Upper lobe of left lung (tissue), 6 donors: ENCODE results near the gene EPB41L3. TPM values are rescaled to one million over a fixed set of nuclear protein-coding genes. Genes with fewer than 3 reads are reported as not detected.

ENCODE experiments used
- ATAC-seq, 2 donors: fragments of 200-7000 bp; cut with Tn5 transposase; one replicate each; pipeline ENCODE4 v1.9.1; 2022; ENCODE audit warnings: mild to moderate bottlenecking in 2 of 2, moderate library complexity in 2 of 2; ENCODE audit not compliant: low FRiP score in 2 of 2
- DNase-seq, 2 donors: peaks; one replicate each; pipeline ENCODE4 v3.0.0-alpha.2; 2019 to 2020
- H3K27ac ChIP-seq, 4 donors: fragments of 200-600 bp; sonication (generic); one replicate each; pipeline ENCODE4 v1.5.1; 2016 to 2019
- H3K27me3 ChIP-seq, 4 donors: fragments of 200-600 bp; sonication (generic); one replicate each; pipeline ENCODE4 v1.5.1; 2017 to 2019
- H3K36me3 ChIP-seq, 4 donors: fragments of 200-600 bp; sonication (generic); one replicate each; pipeline ENCODE4 v1.5.1; 2016 to 2019
- H3K4me1 ChIP-seq, 4 donors: fragments of 200-600 bp; sonication (generic); one replicate each; pipeline ENCODE4 v1.5.1; 2018 to 2019
- H3K4me3 ChIP-seq, 4 donors: fragments of 200-600 bp; sonication (generic); one replicate each; pipeline ENCODE4 v1.5.1; 2017 to 2019; ENCODE audit warnings: mild to moderate bottlenecking in 2 of 4, moderate library complexity in 1 of 4
- H3K9me3 ChIP-seq, 4 donors: fragments of 200-600 bp; sonication (generic); one replicate each; pipeline ENCODE4 v1.5.1; 2018 to 2019
- EP300 ChIP-seq, 4 donors: sonication (generic); formaldehyde crosslinking; IDR thresholded peaks; one replicate each; pipeline ENCODE4 v1.5.1; 2017; ENCODE audit warnings: antibody characterized with exemption in 4 of 4, control low read depth in 2 of 4
- POLR2A ChIP-seq, 4 donors: fragments of 450-650 bp; IDR thresholded peaks; one replicate each; pipeline ENCODE4 v1.5.1; 2016 to 2017; ENCODE audit warnings: antibody characterized with exemption in 4 of 4, mild to moderate bottlenecking in 2 of 4
- POLR2AphosphoS5 ChIP-seq, 2 donors: sonication (generic); formaldehyde crosslinking; IDR thresholded peaks; one replicate each; pipeline ENCODE4 v1.5.1; 2017; ENCODE audit warnings: antibody characterized with exemption in 2 of 2
- WGBS, 2 donors: methylation state at CpG; one replicate each; pipeline ENCODE4 v1.1.5; 2017 to 2018; 5-methylcytosine and 5-hydroxymethylcytosine counted together
- total RNA-seq, 6 donors: library from RNA; depleted of rRNA in 4 of 6; stranded (reverse); fragments of >200 nt in 4 of 6; gene quantifications; one replicate each; pipeline versions ENCODE4 v1.1.0 to v1.2.1, GENCODE V29; 2016 to 2021
- TF ChIP-seq, protein P1 (sequence below), 6 experiments: fragments of 450-650 bp in 4 of 6; fragments of 200-600 bp in 2 of 6; sonication (generic) in 2 of 6; IDR thresholded peaks; one replicate each; pipeline ENCODE4 v1.5.1; 2016 to 2019; ENCODE audit warnings: antibody characterized with exemption in 6 of 6
- donor health status: DM: no; HTN: no; CAD: no; lungs with moderate emphysema.
- donor health status: DM: no; HTN: yes; CAD: no; lungs with severe emphysema.

Gene EPB41L3
- total RNA-seq, 6 donors from 2014 or later = 56.4 to 268 (median 85.7) TPM

DNA sequence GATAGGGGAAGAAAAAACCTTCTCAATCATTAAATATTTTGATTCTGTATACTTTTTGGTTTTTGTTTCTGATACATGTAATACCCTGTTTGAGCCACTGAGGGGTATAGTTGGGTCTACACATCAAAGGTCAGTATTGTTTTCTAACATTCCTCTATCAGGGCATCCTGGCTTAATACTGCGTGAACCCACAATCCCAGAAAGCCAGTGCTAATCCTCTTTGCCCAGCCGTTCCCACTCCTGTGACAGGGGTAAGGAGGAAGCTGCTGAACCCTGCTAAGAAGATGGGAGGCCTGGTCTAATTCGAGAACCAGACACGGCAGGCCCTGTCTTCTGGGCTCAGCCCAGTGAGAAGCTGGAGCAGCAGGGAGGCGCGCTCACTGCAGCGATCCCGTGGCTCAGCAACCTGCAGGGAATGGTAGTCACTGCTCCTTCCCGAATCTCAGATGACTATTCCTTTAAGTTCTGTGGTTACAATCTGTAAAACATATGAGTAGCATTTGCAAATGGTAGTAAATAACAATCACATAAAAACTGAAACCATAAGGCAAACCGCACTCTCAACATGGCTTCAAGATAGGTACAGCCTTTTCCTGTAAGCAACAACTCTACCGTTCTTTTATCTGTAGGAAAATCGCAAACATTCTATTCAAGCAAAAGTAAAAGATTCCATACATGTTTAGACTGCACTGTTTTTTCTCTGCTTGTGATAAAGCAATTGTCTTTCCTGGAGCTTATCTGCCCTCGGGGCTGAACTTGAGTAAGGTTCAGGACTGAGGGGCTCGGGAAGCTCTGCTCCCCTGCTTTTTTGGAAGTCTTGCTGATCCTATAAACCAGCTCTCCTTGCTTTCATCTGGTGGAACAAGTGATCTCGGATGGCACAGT is 87.0 kb downstream of the EPB41L3 start:
- 52 to 64% methylated on average over 15 of the region's 15 CpGs for WGBS, 2 donors
- ATAC-seq (peak; percentile 76 to 92), DNase-seq (peak in 1 of 2 donors; percentile 34)
- H3K27ac ChIP-seq = peak overlapping the region in 2 of 4 donors; percentile 15 to 24
- H3K36me3 ChIP-seq = no peaks in the 10 kb centered on the region
- H3K9me3 ChIP-seq = no peaks in the 10 kb centered on the region
- H3K4me1 ChIP-seq = peaks cover 0 to 3% (median 2%) of the 10 kb centered on the region in 4 donors
- H3K27me3 ChIP-seq = no peaks in the 10 kb centered on the region
- TF ChIP-seq POLR2A (IDR thresholded peaks at IDR 0.05) = no peak
- TF ChIP-seq POLR2AphosphoS5 (IDR thresholded peaks at IDR 0.05) = no peak
- TF ChIP-seq, protein P1, sequence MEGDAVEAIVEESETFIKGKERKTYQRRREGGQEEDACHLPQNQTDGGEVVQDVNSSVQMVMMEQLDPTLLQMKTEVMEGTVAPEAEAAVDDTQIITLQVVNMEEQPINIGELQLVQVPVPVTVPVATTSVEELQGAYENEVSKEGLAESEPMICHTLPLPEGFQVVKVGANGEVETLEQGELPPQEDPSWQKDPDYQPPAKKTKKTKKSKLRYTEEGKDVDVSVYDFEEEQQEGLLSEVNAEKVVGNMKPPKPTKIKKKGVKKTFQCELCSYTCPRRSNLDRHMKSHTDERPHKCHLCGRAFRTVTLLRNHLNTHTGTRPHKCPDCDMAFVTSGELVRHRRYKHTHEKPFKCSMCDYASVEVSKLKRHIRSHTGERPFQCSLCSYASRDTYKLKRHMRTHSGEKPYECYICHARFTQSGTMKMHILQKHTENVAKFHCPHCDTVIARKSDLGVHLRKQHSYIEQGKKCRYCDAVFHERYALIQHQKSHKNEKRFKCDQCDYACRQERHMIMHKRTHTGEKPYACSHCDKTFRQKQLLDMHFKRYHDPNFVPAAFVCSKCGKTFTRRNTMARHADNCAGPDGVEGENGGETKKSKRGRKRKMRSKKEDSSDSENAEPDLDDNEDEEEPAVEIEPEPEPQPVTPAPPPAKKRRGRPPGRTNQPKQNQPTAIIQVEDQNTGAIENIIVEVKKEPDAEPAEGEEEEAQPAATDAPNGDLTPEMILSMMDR (IDR thresholded peaks at IDR 0.05) = peak in 3 of 6 experiments; percentile 23 to 39 (median 31)
- H3K4me3 ChIP-seq = no peak overlapping the region

DNA sequence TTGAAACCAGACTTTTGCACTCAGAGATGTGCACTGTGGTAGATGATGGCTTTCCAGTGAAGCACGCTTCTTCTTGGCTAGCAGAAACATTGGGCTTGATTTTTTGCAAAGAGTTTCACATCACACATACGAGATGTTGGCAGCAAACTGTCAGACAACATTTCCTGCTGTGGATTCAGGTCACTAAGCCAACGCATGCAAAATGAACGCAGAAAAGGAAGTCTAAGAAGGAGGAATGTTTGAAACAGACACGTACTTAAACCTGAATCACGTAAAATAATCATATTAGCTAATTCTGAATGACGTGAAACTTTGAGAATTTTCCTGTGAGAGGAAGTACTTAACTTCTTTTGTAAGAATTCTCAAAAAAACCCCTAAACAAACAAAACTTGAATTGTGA is 88.1 kb downstream of the EPB41L3 start:
- Histone ChIP-seq H3K27me3 (no peaks in the 10 kb centered on the region), H3K4me1 (no peaks in the 10 kb centered on the region), H3K9me3 (no peaks in the 10 kb centered on the region), H3K36me3 (no peaks in the 10 kb centered on the region), H3K4me3 (no peak overlapping the region), H3K27ac (no peak overlapping the region)
- no peak for TF ChIP-seq POLR2AphosphoS5 (IDR thresholded peaks at IDR 0.05)
- TF ChIP-seq EP300 (IDR thresholded peaks at IDR 0.05) = no peak
- TF ChIP-seq POLR2A (IDR thresholded peaks at IDR 0.05) = no peak
- TF ChIP-seq, protein P1 (IDR thresholded peaks at IDR 0.05) = no peak
- peak in 1 of 2 donors; percentile 46 for ATAC-seq
- DNase-seq = no peak
- 41 to 48% methylated on average over 7 of the region's 7 CpGs for WGBS, 2 donors

DNA sequence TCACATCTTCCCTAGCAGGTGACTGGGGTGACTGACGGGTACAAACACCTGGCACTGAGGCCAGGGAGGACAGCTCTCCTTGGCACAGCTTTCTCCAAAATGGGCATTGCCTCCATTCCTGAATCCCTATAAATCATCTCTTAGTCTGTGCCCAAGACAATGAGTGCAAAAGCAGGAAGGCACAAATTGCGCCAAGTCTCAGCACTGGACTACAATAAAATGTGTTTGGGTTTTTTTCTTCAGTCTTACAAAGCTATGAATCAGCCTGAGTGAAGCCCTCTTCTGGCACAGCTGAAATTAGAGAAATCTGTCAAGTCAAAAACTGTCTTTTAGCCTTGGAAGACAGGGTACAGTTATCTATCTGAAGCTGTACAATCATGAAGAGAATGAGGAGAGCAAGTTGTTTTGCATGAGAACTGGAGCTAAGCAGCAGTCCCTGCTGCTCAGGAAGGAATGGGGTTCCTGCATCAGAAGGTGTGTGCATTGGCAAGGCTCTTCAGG is 90.8 kb downstream of the EPB41L3 start:
- H3K27ac ChIP-seq = no peak overlapping the region
- H3K9me3 ChIP-seq = no peaks in the 10 kb centered on the region
- DNase-seq (no peak), ATAC-seq (no peak)
- H3K4me1 ChIP-seq = no peaks in the 10 kb centered on the region
- WGBS, 2 donors = 73 to 82% methylated on average over 2 of the region's 2 CpGs
- H3K36me3 ChIP-seq = no peaks in the 10 kb centered on the region
- no peaks in the 10 kb centered on the region for H3K27me3 ChIP-seq
- TF ChIP-seq POLR2AphosphoS5 (IDR thresholded peaks at IDR 0.05) (no peak), POLR2A (IDR thresholded peaks at IDR 0.05) (no peak), EP300 (IDR thresholded peaks at IDR 0.05) (no peak)
- TF ChIP-seq, protein P1 (IDR thresholded peaks at IDR 0.05) = no peak
- H3K4me3 ChIP-seq = no peak overlapping the region

DNA sequence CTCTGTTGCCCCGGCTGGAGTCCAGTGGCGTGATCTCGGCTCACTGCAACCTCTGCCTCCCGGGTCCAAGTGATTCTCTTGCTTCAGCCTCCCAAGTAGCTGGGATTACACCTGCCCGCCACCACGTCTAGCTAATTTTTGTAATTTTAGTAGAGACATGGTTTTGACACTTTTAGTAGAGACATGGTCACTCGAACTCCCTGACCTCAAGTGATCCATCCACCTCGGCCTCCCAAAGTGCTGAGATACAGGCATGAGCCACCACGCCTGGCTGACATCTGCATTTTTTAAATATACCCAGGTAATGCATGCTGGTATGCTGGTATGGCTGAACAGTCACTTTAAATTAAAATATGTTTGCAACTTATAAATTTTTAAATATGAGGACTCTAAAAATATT is 91.9 kb downstream of the EPB41L3 start:
- H3K36me3 ChIP-seq = no peaks in the 10 kb centered on the region
- ATAC-seq (no peak), DNase-seq (no peak)
- no peak for TF ChIP-seq EP300 (IDR thresholded peaks at IDR 0.05)
- no peak for TF ChIP-seq POLR2AphosphoS5 (IDR thresholded peaks at IDR 0.05)
- TF ChIP-seq POLR2A (IDR thresholded peaks at IDR 0.05) = no peak
- TF ChIP-seq, protein P1 (IDR thresholded peaks at IDR 0.05) = no peak
- H3K4me1 ChIP-seq = no peaks in the 10 kb centered on the region
- H3K27me3 ChIP-seq = no peaks in the 10 kb centered on the region
- WGBS, 2 donors = 89 to 95% methylated on average over 9 of the region's 9 CpGs
- no peak overlapping the region for H3K27ac ChIP-seq
- no peaks in the 10 kb centered on the region for H3K9me3 ChIP-seq
- H3K4me3 ChIP-seq = no peak overlapping the region
